ENCODE data around the gene P3H1.

- no peak for TF ChIP-seq POLR2AphosphoS5 (IDR thresholded peaks at IDR 0.05; ENCODE audit: low read depth, low read length)
- TF ChIP-seq REST (IDR thresholded peaks at IDR 0.05; ENCODE audit: insufficient read depth in 1 of 2, low read depth in 2 of 2, low read length in 2 of 2) = no peak
- no peak for TF ChIP-seq TAF1 (IDR thresholded peaks at IDR 0.05; ENCODE audit: borderline replicate concordance, insufficient read depth, low read length)
- TF ChIP-seq SIN3A (IDR thresholded peaks at IDR 0.05; ENCODE audit: borderline replicate concordance, insufficient read depth, low read length) = no peak
Measured at GRCh38 chr1:42774928-42775526, 8.2 kb upstream of the P3H1 start.

Data from PFSK-1 (cell line).